ENCODE results near the gene PRICKLE4.

DNA sequence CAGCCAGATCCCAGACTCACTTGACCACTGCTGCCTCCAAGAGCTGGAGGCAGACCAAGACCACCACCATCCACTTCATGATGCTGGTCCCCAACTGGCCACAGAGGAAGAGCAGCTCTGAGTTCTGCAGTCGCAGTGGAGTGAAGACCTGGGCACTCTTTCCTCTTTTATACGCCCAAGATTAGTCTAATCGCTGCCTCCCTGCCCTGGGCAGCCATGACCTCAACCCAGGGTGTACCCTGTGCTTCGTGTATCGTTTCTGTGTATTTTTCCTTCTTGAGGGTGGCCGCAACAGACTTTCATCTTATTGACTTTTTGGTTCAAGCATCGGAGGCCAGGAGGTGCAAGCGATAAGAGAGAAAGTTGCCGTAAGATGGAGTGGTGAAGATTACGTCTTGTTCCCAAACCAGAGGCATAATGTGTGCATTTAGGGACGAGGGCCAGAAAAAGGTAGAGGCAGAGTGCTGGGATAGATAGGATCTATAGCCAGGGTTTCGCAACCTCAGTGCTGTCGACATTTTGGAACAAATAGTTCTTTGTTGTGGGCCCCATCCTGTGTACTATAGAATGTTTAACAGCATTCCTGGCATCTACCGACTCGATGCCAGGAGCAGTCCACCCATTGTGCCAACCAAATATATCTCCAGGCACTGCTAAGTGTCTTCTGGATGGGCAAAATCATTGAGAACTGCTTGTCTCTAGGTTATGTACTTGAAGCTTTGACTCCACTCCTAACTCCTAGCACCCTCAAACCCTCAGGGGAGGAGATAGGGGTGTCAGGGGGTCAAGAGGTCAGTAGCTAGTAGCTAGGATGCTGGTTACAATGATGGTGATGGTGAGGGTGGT, 33.1 kb upstream of the PRICKLE4 start, which contains the start of gene PGC:
- TF ChIP-seq, protein P1, sequence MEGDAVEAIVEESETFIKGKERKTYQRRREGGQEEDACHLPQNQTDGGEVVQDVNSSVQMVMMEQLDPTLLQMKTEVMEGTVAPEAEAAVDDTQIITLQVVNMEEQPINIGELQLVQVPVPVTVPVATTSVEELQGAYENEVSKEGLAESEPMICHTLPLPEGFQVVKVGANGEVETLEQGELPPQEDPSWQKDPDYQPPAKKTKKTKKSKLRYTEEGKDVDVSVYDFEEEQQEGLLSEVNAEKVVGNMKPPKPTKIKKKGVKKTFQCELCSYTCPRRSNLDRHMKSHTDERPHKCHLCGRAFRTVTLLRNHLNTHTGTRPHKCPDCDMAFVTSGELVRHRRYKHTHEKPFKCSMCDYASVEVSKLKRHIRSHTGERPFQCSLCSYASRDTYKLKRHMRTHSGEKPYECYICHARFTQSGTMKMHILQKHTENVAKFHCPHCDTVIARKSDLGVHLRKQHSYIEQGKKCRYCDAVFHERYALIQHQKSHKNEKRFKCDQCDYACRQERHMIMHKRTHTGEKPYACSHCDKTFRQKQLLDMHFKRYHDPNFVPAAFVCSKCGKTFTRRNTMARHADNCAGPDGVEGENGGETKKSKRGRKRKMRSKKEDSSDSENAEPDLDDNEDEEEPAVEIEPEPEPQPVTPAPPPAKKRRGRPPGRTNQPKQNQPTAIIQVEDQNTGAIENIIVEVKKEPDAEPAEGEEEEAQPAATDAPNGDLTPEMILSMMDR (IDR thresholded peaks at IDR 0.05; ENCODE audit: low read depth, low read length): no peak
- TF ChIP-seq EZH2phosphoT487 (IDR thresholded peaks at IDR 0.05; ENCODE audit: low read depth): no peak

Data from OCI-LY3 (cell line).